ENCODE results near the gene GPR6.

GPR6 gene

DNA sequence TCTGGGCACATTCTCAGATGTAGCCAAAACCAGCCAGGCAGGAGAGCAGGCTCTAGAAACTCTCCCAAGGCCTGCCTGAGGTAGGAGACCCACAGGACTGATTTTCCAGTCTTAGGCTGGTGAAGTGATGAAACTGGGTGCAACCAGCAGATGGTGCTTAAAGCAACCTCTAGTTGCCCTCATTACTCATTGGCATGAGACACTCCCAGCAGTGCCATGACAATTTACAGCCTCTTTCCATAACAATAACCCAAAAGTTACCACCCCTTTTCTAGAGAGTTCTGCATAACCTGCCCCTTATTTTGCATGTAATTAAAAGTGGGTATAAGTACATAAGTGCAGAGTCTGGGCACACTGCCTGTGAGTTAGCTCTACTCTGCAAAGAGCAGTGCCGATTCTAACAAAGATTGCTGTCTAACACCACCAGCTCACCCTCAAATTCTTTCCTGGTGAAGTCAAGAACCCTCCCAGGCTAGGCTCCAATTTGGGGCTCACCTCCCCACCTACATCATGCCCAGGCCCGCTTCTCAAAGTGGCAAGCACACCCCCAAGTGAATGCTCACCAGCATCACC, 14.4 kb upstream of the GPR6 start:
- POLR2A ChIA-PET = no interaction called here
- CTCF ChIA-PET = no interaction called here
- TF ChIP-seq ZNF384 (IDR thresholded peaks at IDR 0.05) = no peak
- no peak for TF ChIP-seq SUZ12 (IDR thresholded peaks at IDR 0.05)
- TF ChIP-seq LEF1 (IDR thresholded peaks at IDR 0.05; ENCODE audit: borderline replicate concordance) = no peak
- no peak for DNase-seq (ENCODE audit: extremely low spot score)

DNA sequence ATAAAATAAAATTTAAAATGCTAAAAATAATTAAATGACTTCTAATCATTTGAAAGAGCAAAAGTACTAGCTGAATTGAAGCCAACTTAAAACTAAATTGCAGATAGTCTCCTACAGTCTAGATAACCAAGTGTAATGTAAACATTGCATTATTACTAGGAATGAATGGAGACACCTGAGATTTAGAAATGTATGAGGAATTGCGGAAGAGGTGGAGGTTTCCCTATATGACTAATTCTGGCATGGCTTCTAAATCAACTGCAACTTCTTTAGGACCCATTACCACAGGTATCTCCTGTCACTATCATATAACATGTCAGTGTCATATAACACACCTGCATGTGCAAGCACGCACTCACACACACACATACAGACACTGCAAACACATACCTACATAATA, 13.2 kb upstream of the GPR6 start:
- no peak for DNase-seq (ENCODE audit: extremely low spot score)
- ChIA-PET CTCF (no interaction called here), POLR2A (no interaction called here)
- TF ChIP-seq FOXM1 (IDR thresholded peaks at IDR 0.05; ENCODE audit: borderline replicate concordance) = no peak
- no peak for TF ChIP-seq SP1 (IDR thresholded peaks at IDR 0.05)
- TF ChIP-seq FOXK2 (IDR thresholded peaks at IDR 0.05) = no peak
- TF ChIP-seq L3MBTL2 (conservative IDR thresholded peaks at IDR 0.05) = no peak
- no peak for TF ChIP-seq FOXA1 (IDR thresholded peaks at IDR 0.05)
- TF ChIP-seq CTBP1 (IDR thresholded peaks at IDR 0.05; ENCODE audit: borderline replicate concordance) = no peak
- no peak for TF ChIP-seq BHLHE40 (IDR thresholded peaks at IDR 0.05; ENCODE audit: borderline replicate concordance)
- no peak for TF ChIP-seq TARDBP (IDR thresholded peaks at IDR 0.05)
- no peak for TF ChIP-seq NFRKB (IDR thresholded peaks at IDR 0.05)
- TF ChIP-seq SUZ12 (IDR thresholded peaks at IDR 0.05) = no peak
- no peak for TF ChIP-seq ARNT (IDR thresholded peaks at IDR 0.05)
- TF ChIP-seq, protein P1, sequence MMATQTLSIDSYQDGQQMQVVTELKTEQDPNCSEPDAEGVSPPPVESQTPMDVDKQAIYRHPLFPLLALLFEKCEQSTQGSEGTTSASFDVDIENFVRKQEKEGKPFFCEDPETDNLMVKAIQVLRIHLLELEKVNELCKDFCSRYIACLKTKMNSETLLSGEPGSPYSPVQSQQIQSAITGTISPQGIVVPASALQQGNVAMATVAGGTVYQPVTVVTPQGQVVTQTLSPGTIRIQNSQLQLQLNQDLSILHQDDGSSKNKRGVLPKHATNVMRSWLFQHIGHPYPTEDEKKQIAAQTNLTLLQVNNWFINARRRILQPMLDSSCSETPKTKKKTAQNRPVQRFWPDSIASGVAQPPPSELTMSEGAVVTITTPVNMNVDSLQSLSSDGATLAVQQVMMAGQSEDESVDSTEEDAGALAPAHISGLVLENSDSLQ (IDR thresholded peaks at IDR 0.05) = no peak
- TF ChIP-seq ZNF384 (IDR thresholded peaks at IDR 0.05) = no peak
- TF ChIP-seq HDGF (IDR thresholded peaks at IDR 0.05; ENCODE audit: borderline replicate concordance) = no peak
- no peak for TF ChIP-seq ELF4 (IDR thresholded peaks at IDR 0.05)
- no peak for TF ChIP-seq LEF1 (IDR thresholded peaks at IDR 0.05; ENCODE audit: borderline replicate concordance)

DNA sequence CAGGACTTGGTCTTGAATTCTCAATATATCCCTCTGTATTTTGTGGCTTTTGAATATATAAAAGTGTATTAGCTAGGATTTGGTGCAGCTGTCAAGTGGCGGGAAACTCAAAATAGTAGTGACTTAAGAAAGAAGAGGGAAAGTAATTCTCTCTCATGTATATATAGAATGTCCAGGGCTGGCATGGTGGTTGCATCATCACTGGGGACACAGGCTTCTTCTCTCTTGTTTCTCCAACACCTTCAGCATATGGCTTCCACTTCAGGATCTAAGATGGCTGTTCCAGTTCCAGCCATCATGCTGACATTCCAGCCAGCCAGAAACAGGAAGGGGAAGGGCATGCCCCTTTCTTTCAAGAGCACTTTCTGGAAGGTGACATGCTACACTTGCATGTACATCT, 11.8 kb upstream of the GPR6 start:
- TF ChIP-seq ELF4 (IDR thresholded peaks at IDR 0.05) = no peak
- no peak for TF ChIP-seq L3MBTL2 (conservative IDR thresholded peaks at IDR 0.05)
- TF ChIP-seq HDGF (IDR thresholded peaks at IDR 0.05; ENCODE audit: borderline replicate concordance) = no peak
- TF ChIP-seq FOXA1 (IDR thresholded peaks at IDR 0.05) = no peak
- TF ChIP-seq CTBP1 (IDR thresholded peaks at IDR 0.05; ENCODE audit: borderline replicate concordance) = no peak
- TF ChIP-seq SUZ12 (IDR thresholded peaks at IDR 0.05) = no peak
- no peak for TF ChIP-seq BHLHE40 (IDR thresholded peaks at IDR 0.05; ENCODE audit: borderline replicate concordance)
- no peak for TF ChIP-seq ARNT (IDR thresholded peaks at IDR 0.05)
- no peak for TF ChIP-seq TARDBP (IDR thresholded peaks at IDR 0.05)
- no peak for TF ChIP-seq NFRKB (IDR thresholded peaks at IDR 0.05)
- no peak for TF ChIP-seq FOXM1 (IDR thresholded peaks at IDR 0.05; ENCODE audit: borderline replicate concordance)
- TF ChIP-seq, protein P1 (IDR thresholded peaks at IDR 0.05) = no peak
- no peak for TF ChIP-seq LEF1 (IDR thresholded peaks at IDR 0.05; ENCODE audit: borderline replicate concordance)
- TF ChIP-seq FOXK2 (IDR thresholded peaks at IDR 0.05) = no peak
- ChIA-PET CTCF (no interaction called here), POLR2A (no interaction called here)
- DNase-seq (ENCODE audit: extremely low spot score) = no peak

DNA sequence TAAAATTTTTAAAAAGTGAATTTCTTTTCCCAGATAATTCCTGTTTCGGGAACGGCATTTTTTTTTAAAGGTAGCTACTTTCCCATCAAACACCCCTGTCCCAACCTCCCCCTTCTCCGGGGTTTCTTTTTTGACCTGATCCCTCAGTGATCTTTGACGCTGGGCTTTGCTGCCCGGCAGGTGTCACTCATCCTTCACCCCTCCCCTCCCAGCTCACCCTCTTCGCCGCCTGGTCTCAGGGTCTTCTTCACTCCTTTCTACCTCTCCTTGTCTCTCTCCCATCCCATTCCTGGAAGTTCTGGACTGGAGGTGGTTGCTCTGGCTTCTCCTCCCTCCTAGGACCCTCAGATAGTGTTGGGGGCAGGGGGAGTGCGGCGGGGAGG, 329 bp upstream of the GPR6 start:
- POLR2A ChIA-PET = no interaction called here
- CTCF ChIA-PET = no interaction called here
- TF ChIP-seq SP1 (IDR thresholded peaks at IDR 0.05) = no peak
- TF ChIP-seq BHLHE40 (IDR thresholded peaks at IDR 0.05; ENCODE audit: borderline replicate concordance) = no peak
- no peak for TF ChIP-seq SUZ12 (IDR thresholded peaks at IDR 0.05)
- no peak for TF ChIP-seq LEF1 (IDR thresholded peaks at IDR 0.05; ENCODE audit: borderline replicate concordance)
- TF ChIP-seq, protein P1 (IDR thresholded peaks at IDR 0.05) = no peak
- no peak for TF ChIP-seq FOXM1 (IDR thresholded peaks at IDR 0.05; ENCODE audit: borderline replicate concordance)
- no peak for TF ChIP-seq FOXA1 (IDR thresholded peaks at IDR 0.05)
- DNase-seq (ENCODE audit: extremely low spot score) = no peak

DNA sequence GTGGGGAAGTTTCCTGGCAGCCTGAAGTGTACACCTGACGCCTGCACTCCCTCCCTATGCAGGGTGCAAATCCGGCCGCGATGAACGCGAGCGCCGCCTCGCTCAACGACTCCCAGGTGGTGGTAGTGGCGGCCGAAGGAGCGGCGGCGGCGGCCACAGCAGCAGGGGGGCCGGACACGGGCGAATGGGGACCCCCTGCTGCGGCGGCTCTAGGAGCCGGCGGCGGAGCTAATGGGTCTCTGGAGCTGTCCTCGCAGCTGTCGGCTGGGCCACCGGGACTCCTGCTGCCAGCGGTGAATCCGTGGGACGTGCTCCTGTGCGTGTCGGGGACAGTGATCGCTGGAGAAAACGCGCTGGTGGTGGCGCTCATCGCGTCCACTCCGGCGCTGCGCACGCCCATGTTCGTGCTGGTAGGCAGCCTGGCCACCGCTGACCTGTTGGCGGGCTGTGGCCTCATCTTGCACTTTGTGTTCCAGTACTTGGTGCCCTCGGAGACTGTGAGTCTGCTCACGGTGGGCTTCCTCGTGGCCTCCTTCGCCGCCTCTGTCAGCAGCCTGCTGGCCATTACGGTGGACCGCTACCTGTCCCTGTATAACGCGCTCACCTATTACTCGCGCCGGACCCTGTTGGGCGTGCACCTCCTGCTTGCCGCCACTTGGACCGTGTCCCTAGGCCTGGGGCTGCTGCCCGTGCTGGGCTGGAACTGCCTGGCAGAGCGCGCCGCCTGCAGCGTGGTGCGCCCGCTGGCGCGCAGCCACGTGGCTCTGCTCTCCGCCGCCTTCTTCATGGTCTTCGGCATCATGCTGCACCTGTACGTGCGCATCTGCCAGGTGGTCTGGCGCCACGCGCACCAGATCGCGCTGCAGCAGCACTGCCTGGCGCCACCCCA, 1.2 kb downstream of the GPR6 start:
- ChIA-PET POLR2A (no interaction called here), CTCF (no interaction called here)
- TF ChIP-seq LEF1 (IDR thresholded peaks at IDR 0.05; ENCODE audit: borderline replicate concordance) = no peak
- TF ChIP-seq, protein P1 (IDR thresholded peaks at IDR 0.05) = no peak
- no peak for TF ChIP-seq NFRKB (IDR thresholded peaks at IDR 0.05)
- no peak for TF ChIP-seq ZNF384 (IDR thresholded peaks at IDR 0.05)
- no peak for TF ChIP-seq HDGF (IDR thresholded peaks at IDR 0.05; ENCODE audit: borderline replicate concordance)
- no peak for TF ChIP-seq BHLHE40 (IDR thresholded peaks at IDR 0.05; ENCODE audit: borderline replicate concordance)
- no peak for TF ChIP-seq L3MBTL2 (conservative IDR thresholded peaks at IDR 0.05)
- no peak for TF ChIP-seq ARNT (IDR thresholded peaks at IDR 0.05)
- no peak for TF ChIP-seq FOXA1 (IDR thresholded peaks at IDR 0.05)
- no peak for TF ChIP-seq ELF4 (IDR thresholded peaks at IDR 0.05)
- no peak for TF ChIP-seq FOXK2 (IDR thresholded peaks at IDR 0.05)
- TF ChIP-seq SP1 (IDR thresholded peaks at IDR 0.05) = no peak
- no peak for TF ChIP-seq FOXM1 (IDR thresholded peaks at IDR 0.05; ENCODE audit: borderline replicate concordance)
- no peak for TF ChIP-seq TARDBP (IDR thresholded peaks at IDR 0.05)
- no peak for DNase-seq (ENCODE audit: extremely low spot score)
